Measurements from ENCODE around the gene TFF3.
A peak's percentile ranks its signal among the peaks of the same experiment; 100 is the strongest.

TFF3 gene

GRCh38 chr21:42276526-42277154 lies 38.6 kb downstream of the TFF3 start:
- no peak overlapping the region for H3K27ac Mint-ChIP-seq
- H3K27me3 Mint-ChIP-seq (ENCODE audit: low read depth): no peaks in the 10 kb centered on the region
- H3K4me3 Mint-ChIP-seq: no peak overlapping the region
- no peaks in the 10 kb centered on the region for H3K9me3 Mint-ChIP-seq
- H3K36me3 Mint-ChIP-seq (ENCODE audit: low read depth): no peaks in the 10 kb centered on the region
- DNase-seq (ENCODE audit: low spot score): no peak
- no peaks in the 10 kb centered on the region for H3K4me1 Mint-ChIP-seq (ENCODE audit: low read depth)

- H3K4me1 Mint-ChIP-seq (ENCODE audit: low read depth): no peaks in the 10 kb centered on the region
- no peak overlapping the region for H3K27ac Mint-ChIP-seq
- no peaks in the 10 kb centered on the region for H3K36me3 Mint-ChIP-seq (ENCODE audit: low read depth)
- no peaks in the 10 kb centered on the region for H3K9me3 Mint-ChIP-seq
- H3K4me3 Mint-ChIP-seq: no peak overlapping the region
- no peak for DNase-seq (ENCODE audit: low spot score)
- no peaks in the 10 kb centered on the region for H3K27me3 Mint-ChIP-seq (ENCODE audit: low read depth)
These were observed 39.1 kb downstream of the TFF3 start for GRCh38 chr21:42276076-42276475.

DNA sequence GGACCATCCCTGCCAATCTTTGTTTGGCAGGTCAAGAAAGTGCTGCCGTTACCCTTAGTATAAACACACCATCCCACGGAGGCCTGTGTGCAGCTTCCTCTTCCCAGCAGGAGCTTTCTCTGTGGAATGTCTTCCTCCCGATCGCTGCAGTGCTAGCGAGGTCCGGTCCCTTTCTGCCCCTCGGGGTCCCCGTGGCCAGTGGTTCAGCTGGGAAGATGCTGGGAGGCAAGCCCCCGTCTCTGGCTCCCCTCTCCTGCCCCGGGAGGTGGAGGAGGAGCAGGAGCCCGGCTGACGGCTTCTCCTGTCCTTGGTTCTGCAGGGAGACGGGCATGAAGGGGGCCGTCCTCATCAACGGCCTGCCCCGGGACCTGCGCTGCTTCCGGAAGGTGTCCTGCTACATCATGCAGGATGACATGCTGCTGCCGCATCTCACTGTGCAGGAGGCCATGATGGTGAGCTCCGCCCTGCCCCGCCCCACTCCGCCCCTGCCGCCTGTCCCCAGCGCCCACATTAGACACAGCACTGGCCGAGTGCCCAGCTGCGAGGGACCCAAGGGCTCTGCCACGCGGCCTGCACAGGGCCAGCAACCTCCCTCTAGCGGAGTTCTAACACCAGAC lies 42.1 kb downstream of the TFF3 start:
- Mint-ChIP-seq H3K4me1 (ENCODE audit: low read depth) (peaks cover 8% of the 10 kb centered on the region), H3K36me3 (ENCODE audit: low read depth) (no peaks in the 10 kb centered on the region), H3K27ac (no peak overlapping the region), H3K4me3 (no peak overlapping the region), H3K9me3 (no peaks in the 10 kb centered on the region), H3K27me3 (ENCODE audit: low read depth) (no peaks in the 10 kb centered on the region)
- no peak for DNase-seq (ENCODE audit: low spot score)

DNA sequence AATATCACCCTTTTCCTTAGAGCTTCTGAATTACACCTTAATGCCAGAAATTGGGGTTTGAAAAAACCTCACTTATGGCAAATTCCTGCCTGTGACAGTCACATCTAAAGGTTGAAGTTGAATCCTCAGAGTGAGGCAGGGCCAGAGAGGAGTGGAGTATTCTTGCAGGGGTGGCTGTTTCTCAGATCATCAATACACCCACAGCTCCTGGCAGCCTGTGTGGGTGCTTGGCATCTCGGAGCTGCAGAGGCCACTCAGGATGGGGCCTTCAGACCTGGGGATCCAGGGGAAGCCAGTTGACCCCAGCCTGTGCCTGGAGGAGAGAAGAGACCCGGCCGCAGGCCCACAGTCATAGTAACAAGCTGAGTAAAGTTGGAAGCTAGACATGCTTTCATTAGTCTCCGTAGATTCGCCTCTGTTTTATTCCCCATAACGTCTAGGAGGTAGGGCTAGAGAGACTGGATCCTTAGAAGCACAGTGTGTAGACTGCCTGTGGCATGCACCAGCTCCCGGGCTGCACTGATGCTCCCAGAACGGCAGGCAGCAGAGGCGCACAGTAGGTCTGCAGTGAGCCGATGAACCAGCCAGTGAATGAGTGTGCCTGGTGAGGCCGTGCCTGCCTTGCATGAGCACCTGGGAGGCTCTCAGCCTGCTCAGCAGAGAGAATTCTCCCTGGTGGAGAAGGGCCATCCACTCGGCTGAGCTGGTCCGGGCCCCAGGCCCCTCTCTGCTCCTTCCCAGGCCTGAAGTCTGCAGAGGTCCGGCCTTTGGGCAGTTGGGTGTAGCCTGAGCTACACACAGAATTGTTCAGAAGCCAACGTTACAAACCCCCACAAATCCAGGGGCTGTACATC lies 42.9 kb downstream of the TFF3 start:
- H3K27me3 Mint-ChIP-seq (ENCODE audit: low read depth): no peaks in the 10 kb centered on the region
- no peaks in the 10 kb centered on the region for H3K36me3 Mint-ChIP-seq (ENCODE audit: low read depth)
- H3K27ac Mint-ChIP-seq: no peak overlapping the region
- no peaks in the 10 kb centered on the region for H3K9me3 Mint-ChIP-seq
- H3K4me3 Mint-ChIP-seq: no peak overlapping the region
- DNase-seq (ENCODE audit: low spot score): no peak
- peaks cover 12% of the 10 kb centered on the region for H3K4me1 Mint-ChIP-seq (ENCODE audit: low read depth)

- H3K27me3 Mint-ChIP-seq (ENCODE audit: low read depth): no peaks in the 10 kb centered on the region
- no peaks in the 10 kb centered on the region for H3K36me3 Mint-ChIP-seq (ENCODE audit: low read depth)
- H3K9me3 Mint-ChIP-seq: no peaks in the 10 kb centered on the region
- no peak for DNase-seq (ENCODE audit: low spot score)
- H3K4me1 Mint-ChIP-seq (ENCODE audit: low read depth): peaks cover 15% of the 10 kb centered on the region
- H3K4me3 Mint-ChIP-seq: no peak overlapping the region
- H3K27ac Mint-ChIP-seq: no peak overlapping the region
These were observed 44.1 kb downstream of the TFF3 start for GRCh38 chr21:42271065-42271464.

DNA sequence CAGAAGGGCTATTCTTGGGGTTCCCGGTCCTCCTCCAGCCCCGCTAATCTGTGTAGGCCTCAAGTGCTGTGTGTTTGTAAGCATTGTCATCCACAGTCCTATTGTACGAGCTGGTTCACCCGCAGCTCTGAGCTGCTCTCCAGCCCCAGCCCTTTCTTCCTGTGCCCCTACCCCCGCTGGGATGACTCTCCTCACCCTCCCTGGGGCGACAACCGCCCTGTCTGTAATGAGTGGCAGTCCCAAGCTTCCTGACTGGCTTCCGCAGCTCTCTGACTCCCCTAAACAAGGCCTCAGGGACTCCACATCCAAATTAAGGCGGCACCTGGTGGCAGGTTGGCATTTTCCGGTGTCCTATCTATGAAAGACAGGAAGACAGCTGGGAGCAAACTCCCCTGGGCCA lies 45.8 kb downstream of the TFF3 start:
- Mint-ChIP-seq H3K36me3 (ENCODE audit: low read depth) (no peaks in the 10 kb centered on the region), H3K9me3 (no peaks in the 10 kb centered on the region), H3K27me3 (ENCODE audit: low read depth) (no peaks in the 10 kb centered on the region), H3K4me3 (no peak overlapping the region), H3K27ac (peak overlapping the region; percentile 57), H3K4me1 (ENCODE audit: low read depth) (peaks cover 15% of the 10 kb centered on the region)
- no peak for DNase-seq (ENCODE audit: low spot score)

DNA sequence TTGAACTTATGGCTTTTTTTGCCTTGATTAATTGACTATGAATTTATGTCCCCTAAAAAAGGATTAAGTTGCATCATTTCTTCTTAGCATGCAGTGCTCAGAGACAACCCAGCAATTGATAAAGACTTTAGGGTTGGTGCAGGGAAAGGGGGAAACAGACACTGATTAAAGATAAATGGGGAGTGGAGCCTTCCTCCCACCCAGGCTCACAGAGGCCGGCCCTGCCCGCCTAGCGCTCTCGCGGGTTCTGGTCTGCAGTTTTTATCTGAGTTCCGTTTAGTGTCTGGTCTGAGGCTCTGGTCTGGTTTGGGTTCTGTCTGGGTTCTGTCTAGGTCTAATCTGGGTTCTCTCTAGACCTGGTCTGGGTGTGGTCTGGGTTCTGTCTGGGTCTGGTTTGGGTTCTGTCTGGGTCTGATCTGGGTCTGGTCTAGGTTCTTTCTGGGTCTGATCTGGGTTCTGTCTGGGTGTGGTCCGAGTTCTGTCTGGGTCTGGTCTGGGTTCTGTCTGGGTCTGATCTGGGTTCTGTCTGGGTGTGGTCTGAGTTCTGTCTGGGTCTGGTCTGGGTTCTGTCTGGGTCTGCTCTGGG lies 48.1 kb downstream of the TFF3 start:
- Mint-ChIP-seq H3K9me3 (no peaks in the 10 kb centered on the region), H3K27me3 (ENCODE audit: low read depth) (peaks cover 2% of the 10 kb centered on the region), H3K4me3 (no peak overlapping the region), H3K27ac (peak overlapping the region; percentile 7), H3K36me3 (ENCODE audit: low read depth) (no peaks in the 10 kb centered on the region), H3K4me1 (ENCODE audit: low read depth) (peaks cover 15% of the 10 kb centered on the region)
- no peak for DNase-seq (ENCODE audit: low spot score)

DNA sequence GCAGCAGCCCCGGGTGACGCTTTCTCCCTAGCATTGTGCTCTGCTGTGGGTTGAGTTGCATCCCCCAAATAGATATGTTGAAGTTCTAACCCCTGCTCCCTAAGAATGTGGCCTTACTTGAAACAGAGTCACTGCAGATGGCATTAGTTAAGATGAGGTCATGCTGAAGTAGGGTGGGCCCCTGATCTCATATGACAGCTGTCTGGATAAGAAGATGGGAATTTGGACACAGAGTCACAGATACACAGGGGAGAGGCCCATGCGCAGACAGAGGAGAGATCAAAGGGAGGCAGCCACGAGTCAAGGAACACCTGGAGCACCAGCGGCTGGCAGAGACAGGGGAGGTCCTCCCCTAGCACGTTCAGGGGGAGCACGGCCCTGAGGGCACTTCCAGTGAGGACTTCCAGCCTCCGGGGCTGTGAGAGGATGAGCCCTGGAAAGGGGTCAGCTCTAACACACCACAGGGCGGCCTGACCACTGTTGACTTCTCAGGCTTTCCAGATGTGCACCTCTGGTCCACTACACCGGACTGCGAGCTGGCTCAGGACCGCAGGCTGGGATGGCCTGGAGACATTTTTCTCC lies 49.9 kb downstream of the TFF3 start:
- Mint-ChIP-seq H3K4me1 (ENCODE audit: low read depth) (peaks cover 15% of the 10 kb centered on the region), H3K9me3 (no peaks in the 10 kb centered on the region), H3K27ac (no peak overlapping the region), H3K27me3 (ENCODE audit: low read depth) (peaks cover 2% of the 10 kb centered on the region), H3K4me3 (no peak overlapping the region), H3K36me3 (ENCODE audit: low read depth) (no peaks in the 10 kb centered on the region)
- no peak for DNase-seq (ENCODE audit: low spot score)

DNA sequence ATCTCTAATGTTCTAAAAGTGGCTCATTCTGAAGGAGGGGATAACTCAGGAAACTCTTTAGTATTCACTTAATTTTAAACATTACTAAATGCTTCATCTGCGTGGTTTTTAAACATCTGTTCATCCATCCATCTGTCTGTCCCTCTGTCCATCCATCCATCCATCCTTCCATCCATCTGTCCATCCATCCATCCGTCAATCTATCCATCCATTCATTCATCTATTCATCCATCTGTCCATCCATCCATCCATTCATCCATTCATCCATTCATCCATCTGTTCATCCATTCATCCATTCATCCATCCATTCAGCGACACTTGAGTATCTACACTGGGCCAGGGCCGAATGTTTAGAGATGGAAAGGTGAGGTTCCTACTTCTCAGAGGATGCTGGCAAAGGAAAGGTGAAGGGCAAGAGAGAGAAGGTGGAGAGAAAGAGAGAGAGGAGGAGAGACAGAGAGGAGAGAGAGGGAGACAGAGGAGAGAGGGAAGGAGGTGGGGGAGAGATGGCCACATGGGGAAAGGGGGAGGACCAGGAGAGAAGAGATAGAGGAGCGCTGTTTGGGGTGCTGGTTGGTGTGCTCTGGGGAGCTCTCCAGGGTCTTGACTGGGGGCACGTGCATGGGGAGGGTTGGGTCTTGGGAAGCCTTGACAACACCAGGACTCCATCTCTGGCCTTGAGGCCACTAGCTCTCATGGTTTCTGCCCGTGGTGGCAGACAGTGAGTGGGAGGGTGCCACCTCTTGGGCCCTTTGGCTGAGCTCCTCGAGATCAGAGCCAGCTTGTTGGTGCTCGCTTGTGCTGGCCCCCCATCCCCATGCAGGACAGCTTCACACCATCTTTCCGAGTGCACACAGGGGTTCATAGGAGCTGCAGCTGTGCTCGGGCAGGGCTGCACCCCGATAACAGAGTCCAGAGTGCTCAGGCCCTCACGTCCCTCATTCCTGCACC lies 50.7 kb downstream of the TFF3 start:
- H3K36me3 Mint-ChIP-seq (ENCODE audit: low read depth): no peaks in the 10 kb centered on the region
- peaks cover 14% of the 10 kb centered on the region for H3K4me1 Mint-ChIP-seq (ENCODE audit: low read depth)
- no peak overlapping the region for H3K27ac Mint-ChIP-seq

DNA sequence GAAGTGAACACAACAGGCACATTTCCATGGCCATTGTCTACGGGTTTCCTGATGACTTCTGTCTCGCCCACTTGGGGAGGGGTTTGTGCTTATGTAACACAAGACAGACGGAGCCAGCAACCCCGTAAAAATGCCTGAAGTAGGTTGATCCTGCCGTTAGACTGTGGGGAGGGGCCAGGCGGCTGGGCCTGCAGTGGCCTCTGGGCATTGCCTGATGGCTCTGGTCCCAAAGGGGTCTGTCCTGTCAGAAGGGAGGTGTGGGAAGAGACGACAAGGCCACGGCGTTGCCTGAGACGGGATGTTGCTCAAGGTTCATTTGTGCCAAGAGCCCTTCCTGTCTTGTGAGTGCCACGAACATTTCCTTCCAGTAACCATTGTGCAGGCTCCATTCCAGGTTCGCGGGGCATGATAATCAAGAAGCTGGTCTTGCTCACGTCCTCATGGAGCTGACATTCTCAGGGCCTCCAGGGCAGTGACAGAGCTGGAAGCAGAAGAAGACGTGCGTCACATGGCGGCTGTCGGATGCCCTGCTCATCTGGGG lies 51.5 kb downstream of the TFF3 start:
- Mint-ChIP-seq H3K4me1 (ENCODE audit: low read depth) (peaks cover 10% of the 10 kb centered on the region), H3K4me3 (no peak overlapping the region), H3K36me3 (ENCODE audit: low read depth) (no peaks in the 10 kb centered on the region), H3K27ac (no peak overlapping the region), H3K27me3 (ENCODE audit: low read depth) (peaks cover 2% of the 10 kb centered on the region), H3K9me3 (no peaks in the 10 kb centered on the region)
- DNase-seq (ENCODE audit: low spot score): no peak

More for the DNA sequence above, 50.7 kb downstream of the TFF3 start:
- H3K4me3 Mint-ChIP-seq: no peak overlapping the region
- H3K27me3 Mint-ChIP-seq (ENCODE audit: low read depth): peaks cover 2% of the 10 kb centered on the region
- DNase-seq (ENCODE audit: low spot score): no peak
- no peaks in the 10 kb centered on the region for H3K9me3 Mint-ChIP-seq

DNA sequence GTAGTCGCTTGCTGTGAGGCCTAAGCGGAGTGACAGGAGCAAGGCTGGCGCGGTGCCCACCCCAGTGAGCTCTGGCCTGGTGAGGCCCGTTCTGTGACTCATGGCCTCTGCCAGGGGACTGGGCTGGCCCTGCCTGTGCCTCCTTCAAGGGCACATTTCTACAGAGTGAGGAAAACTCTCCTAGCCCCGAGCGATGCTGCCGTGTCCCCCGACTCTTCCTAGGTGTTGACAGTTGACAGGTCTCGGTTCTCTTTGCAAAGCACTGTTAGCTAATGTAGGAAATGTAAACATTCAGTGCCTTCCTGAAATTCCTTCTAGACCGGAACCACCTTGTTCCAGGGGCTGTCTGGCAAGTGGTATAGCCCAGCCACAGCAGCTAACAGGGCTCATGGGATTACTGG lies 52.4 kb downstream of the TFF3 start:
- Mint-ChIP-seq H3K36me3 (ENCODE audit: low read depth) (no peaks in the 10 kb centered on the region), H3K27ac (no peak overlapping the region)
- no peak for DNase-seq (ENCODE audit: low spot score)

GRCh38 chr21:42261829-42262200 lies 53.4 kb downstream of the TFF3 start:
- no peak for DNase-seq (ENCODE audit: low spot score)
- Mint-ChIP-seq H3K4me3 (no peak overlapping the region), H3K4me1 (ENCODE audit: low read depth) (peaks cover 7% of the 10 kb centered on the region), H3K36me3 (ENCODE audit: low read depth) (no peaks in the 10 kb centered on the region), H3K27me3 (ENCODE audit: low read depth) (peaks cover 5% of the 10 kb centered on the region), H3K27ac (no peak overlapping the region), H3K9me3 (no peaks in the 10 kb centered on the region)

More for the DNA sequence above, 52.4 kb downstream of the TFF3 start:
- Mint-ChIP-seq H3K4me3 (no peak overlapping the region), H3K27me3 (ENCODE audit: low read depth) (peaks cover 5% of the 10 kb centered on the region), H3K4me1 (ENCODE audit: low read depth) (peaks cover 10% of the 10 kb centered on the region), H3K9me3 (no peaks in the 10 kb centered on the region)
